SJCRH30 (cell line): ENCODE results near the gene INO80. TPM values are rescaled to one million over a fixed set of nuclear protein-coding genes. Genes with fewer than 3 reads are reported as not detected.

Experiments
- DNase-seq, 2 experiments: peaks; one replicate each; pipeline ENCODE4 v3.0.0-alpha.2; 2015 to 2020
- H3K27ac ChIP-seq: fragments of 250-450 bp; sonication (Bioruptor Pico); 2 replicates; pipeline ENCODE4 v1.5.1; 2020; ENCODE audit warnings: mild to moderate bottlenecking, moderate library complexity
- H3K27me3 ChIP-seq: fragments of 250-450 bp; sonication (Bioruptor Pico); 2 replicates; pipeline ENCODE4 v1.5.1; 2020; ENCODE audit warnings: mild to moderate bottlenecking, moderate library complexity
- H3K36me3 ChIP-seq: fragments of 250-450 bp; sonication (Bioruptor Pico); 2 replicates; pipeline ENCODE4 v1.5.1; 2020; ENCODE audit warnings: mild to moderate bottlenecking, moderate library complexity
- H3K4me1 ChIP-seq: fragments of 250-450 bp; sonication (Bioruptor Pico); 2 replicates; pipeline ENCODE4 v1.5.1; 2020; ENCODE audit warnings: mild to moderate bottlenecking, moderate library complexity
- H3K4me3 ChIP-seq: fragments of 250-450 bp; sonication (Bioruptor Pico); 2 replicates; pipeline ENCODE4 v1.5.1; 2020; ENCODE audit warnings: mild to moderate bottlenecking, moderate library complexity
- H3K9me3 ChIP-seq: fragments of 250-450 bp; sonication (Bioruptor Pico); replicated peaks from 2 replicates; pipeline ENCODE4 v1.5.1; 2020; ENCODE audit warnings: mild to moderate bottlenecking, moderate library complexity
- total RNA-seq: library from RNA; depleted of rRNA; stranded (reverse); fragments of >200 nt; shearing (Covaris generic); gene quantifications from 2 replicates; pipeline ENCODE4 v1.2.3, GENCODE V29; 2014; rRNA removed

Gene INO80
- total RNA-seq, 1 experiment from 2014 or later, result 16.8 TPM

DNA sequence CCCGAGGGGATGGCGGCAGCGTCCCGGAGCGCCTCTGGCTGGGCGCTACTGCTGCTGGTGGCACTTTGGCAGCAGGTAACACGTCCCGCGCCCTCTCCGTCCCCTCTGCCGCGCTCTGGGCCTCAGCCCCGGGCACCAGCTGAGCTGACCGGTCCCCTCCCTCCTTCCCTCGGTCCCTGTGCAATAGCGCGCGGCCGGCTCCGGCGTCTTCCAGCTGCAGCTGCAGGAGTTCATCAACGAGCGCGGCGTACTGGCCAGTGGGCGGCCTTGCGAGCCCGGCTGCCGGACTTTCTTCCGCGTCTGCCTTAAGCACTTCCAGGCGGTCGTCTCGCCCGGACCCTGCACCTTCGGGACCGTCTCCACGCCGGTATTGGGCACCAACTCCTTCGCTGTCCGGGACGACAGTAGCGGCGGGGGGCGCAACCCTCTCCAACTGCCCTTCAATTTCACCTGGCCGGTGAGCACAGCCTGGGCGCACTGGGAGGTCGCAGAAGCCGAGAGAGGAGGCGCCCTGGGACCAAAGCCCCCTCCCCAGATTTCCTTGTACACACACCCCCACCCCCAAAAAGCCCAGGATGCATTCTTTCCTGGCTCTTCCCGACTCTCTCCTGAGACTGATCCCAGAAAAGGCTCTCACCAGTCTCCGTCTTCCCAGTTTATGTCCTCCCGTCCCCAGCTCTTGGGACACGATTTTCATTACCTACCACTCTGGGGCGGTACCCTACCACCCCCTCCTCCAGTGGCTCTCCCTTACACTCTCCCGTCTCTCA, 186.2 kb downstream of the INO80 start:
- Histone ChIP-seq H3K36me3 (no peaks in the 10 kb centered on the region), H3K4me1 (peaks cover 17% of the 10 kb centered on the region; the same call in 1 of the 2 replicates), H3K9me3 (no peaks in the 10 kb centered on the region), H3K4me3 (peak overlapping the region; percentile 56), H3K27ac (no peak overlapping the region), H3K27me3 (peaks cover 27% of the 10 kb centered on the region)
- DNase-seq, result peak; percentile 77 to 78

Other genes with a start within 250 kb of the INO80 start
- 0.61 and 0.84 TPM in 2 replicates for gene RHOV, start 242.0 kb downstream of the INO80 start, total RNA-seq
- gene VPS18, start 221.8 kb downstream of the INO80 start, total RNA-seq, result 16.6 and 17.3 TPM in 2 replicates
- 0.43 and 0.48 TPM in 2 replicates for gene DLL4, start 186.9 kb downstream of the INO80 start, total RNA-seq
- 1.0 and 2.5 TPM in 2 replicates for gene CHAC1, start 162.8 kb downstream of the INO80 start, total RNA-seq
- gene EXD1, start 114.5 kb upstream of the INO80 start, total RNA-seq, result not detected in 2 replicates
- gene CHP1, start 115.0 kb upstream of the INO80 start, total RNA-seq, result 86.6 and 87.9 TPM in 2 replicates
- 33.7 and 37.8 TPM in 2 replicates for gene OIP5, start 216.3 kb upstream of the INO80 start, total RNA-seq
- 256 and 300 TPM in 2 replicates for gene NUSAP1, start 216.6 kb upstream of the INO80 start, total RNA-seq